VCaP (cell line): ENCODE results near the gene VOPP1.

ENCODE experiments used
- H3K27ac ChIP-seq: fragments of 450-650 bp; 2 replicates; pipeline ENCODE4 v1.5.1; 2017
- TF ChIP-seq, protein P1 (sequence below): fragments of 450-650 bp; conservative IDR thresholded peaks from 2 replicates; pipeline ENCODE4 v1.5.1; 2017; ENCODE audit warnings: mild to moderate bottlenecking, moderate library complexity

VOPP1 gene

DNA sequence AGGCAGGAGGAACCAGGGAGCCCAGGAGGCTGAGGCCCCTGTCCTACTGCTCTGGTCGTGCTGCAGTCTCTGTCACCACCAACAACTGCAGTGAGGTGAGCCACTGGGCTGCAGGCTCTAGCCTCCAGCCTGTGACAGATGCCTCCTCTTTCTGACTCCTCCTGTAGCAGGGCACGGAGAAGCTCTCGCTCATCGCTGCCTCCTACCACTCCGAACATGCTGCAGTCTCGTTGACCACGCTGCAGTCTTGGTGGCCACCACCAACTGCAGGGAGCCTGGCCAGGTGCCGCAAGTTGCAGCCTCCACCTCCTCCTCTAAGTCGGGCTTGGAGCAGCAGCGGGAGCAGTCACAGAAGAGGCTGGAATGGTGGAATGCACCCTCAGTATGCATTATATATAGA lies 22.1 kb upstream of the VOPP1 start:
- TF ChIP-seq, protein P1, sequence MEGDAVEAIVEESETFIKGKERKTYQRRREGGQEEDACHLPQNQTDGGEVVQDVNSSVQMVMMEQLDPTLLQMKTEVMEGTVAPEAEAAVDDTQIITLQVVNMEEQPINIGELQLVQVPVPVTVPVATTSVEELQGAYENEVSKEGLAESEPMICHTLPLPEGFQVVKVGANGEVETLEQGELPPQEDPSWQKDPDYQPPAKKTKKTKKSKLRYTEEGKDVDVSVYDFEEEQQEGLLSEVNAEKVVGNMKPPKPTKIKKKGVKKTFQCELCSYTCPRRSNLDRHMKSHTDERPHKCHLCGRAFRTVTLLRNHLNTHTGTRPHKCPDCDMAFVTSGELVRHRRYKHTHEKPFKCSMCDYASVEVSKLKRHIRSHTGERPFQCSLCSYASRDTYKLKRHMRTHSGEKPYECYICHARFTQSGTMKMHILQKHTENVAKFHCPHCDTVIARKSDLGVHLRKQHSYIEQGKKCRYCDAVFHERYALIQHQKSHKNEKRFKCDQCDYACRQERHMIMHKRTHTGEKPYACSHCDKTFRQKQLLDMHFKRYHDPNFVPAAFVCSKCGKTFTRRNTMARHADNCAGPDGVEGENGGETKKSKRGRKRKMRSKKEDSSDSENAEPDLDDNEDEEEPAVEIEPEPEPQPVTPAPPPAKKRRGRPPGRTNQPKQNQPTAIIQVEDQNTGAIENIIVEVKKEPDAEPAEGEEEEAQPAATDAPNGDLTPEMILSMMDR = no peak
- no peak overlapping the region for H3K27ac ChIP-seq

DNA sequence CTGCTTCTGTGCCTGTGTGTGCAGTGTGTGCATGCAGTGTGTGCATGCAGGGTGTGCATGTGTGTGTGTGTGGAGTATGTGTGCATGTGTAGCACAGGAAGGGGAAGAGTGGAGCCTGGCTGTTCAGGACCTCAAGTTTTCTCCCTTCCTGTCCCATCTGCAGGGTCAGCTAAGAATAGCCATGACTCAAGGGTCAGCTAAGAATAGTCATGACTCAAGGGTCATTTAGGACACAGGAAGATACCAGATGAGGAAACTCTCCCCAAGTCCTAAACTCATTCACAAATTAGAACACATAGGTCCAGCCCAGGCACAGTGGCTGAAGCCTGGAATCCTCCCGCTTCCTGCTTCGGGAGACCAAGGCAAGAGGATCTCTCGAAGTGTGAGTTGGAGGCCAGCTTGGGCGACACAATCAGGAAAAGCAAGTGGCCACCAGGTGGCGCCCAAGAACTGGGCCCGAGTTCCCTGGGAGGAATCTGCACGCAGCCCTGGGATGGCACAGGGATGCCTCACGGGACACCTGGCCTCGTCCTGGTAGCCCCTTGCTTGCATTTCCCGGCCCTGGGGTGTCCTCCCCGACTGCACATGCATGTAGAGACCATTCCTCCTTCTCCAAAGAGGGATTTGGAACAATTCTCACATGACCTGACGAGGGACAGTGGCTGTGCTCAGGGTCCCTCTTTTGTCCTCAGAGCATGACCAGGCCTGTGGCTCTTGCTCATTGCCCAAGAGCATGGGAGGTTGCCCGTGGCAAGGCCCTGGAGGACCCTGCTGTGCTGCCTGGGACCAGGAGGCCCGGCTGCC lies 21.4 kb upstream of the VOPP1 start:
- no peak overlapping the region for H3K27ac ChIP-seq
- TF ChIP-seq, protein P1 = peak; percentile 89

DNA sequence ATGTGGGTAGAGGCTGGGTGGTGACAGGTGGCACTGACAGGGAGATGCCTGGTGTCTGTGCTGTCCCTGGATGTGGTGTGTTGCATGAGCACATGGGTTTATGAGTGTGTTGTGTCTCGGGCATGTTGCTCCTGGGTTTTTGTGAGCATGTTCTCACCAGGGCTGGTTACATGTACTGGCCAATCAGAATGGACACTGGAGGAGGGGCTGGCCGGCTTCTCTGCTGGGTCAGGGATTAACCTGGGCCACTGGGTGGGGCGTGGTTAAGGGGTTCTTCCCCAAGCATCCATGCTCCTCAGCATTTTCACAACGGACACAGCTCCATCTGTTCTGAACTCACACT lies 20.8 kb upstream of the VOPP1 start:
- no peak overlapping the region for H3K27ac ChIP-seq
- TF ChIP-seq, protein P1 = no peak

DNA sequence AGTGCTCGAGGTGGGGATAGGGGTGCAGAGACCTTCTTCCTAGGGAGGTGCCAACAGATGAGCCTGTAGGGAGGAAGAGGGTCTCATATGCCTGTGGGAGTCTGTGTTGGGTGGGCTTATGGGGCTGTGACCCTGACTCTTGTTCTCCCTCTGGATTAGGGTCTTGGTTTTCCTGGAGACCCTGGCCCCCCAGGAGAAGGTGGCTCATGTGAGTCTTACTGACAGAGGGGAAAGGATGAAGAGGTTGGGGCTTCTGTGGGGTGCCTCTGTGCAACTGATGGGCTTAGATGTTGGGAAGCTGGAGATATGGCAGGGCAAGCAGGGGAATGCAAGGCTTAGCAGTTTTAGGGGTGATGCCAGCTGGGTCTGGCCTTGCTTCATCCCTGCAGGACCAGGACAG lies 20.2 kb upstream of the VOPP1 start:
- H3K27ac ChIP-seq = no peak overlapping the region
- TF ChIP-seq, protein P1 = no peak

DNA sequence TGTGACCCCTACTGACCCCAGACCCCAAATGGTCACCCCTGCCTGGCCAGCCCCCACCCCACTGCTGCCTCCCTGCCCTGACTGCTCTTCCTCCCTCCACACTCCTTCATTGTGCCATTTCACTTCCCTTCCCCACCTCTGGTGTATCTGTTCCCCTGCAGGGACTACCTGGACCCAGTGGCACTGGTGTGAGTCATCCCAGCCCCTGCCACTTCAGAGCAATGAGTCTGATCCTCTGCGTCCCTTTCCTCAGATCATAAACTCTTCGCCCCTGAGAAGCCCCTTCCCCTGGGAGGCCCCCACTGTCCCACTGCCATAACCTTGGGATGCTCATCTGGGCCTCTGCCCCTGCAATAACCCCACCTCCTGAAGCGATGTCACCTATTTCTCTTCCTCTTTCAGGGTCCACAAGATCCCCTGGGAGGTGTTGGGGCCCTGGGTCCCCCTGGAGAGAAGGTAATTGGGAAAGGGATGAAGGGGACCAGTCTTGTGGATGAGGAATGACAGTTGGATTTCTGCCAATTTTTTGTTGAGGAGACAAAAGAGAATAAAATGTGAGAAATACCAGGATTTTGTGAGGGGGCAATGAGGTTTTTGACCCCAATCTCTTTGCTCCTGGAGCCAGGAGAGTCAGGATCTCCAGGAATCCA lies 19.1 kb upstream of the VOPP1 start:
- no peak overlapping the region for H3K27ac ChIP-seq
- TF ChIP-seq, protein P1 = no peak

DNA sequence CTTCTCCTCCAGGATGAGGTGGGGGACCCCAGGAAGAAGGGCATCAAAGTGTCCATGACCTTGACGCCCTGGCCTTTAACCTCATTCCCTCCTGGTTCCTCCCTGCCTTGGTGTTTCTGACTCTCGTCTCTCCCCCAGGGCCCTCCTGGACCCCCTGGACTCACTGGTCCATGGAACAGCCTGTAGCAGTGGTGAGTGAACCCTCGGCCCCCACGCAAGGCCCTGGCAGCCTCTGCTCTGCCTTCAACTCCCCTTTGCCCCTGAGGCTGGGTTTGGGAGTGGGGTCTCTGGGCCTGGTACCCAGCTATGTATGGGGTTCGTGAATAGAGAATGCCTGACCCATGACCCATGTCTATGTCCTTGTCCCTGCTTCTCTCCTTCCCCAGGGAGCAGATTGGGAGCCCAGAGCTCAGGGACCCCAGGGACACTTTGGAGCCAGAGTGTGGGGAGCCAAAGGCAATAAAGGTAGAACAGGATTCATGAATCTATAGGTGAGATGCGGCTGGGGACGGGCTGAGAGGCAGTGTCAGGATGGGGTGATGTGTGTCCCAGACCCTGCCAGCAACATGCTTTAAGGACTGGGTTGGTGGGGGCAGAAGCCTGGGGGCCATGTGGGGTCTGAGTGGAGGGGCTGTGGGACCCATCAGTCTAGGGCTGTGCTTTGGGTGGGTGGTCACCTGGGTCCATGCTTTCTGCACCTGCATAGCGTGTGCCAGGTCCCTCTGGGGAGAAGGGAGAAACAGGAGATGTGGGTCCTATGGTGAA lies 18.4 kb upstream of the VOPP1 start:
- TF ChIP-seq, protein P1 = no peak

DNA sequence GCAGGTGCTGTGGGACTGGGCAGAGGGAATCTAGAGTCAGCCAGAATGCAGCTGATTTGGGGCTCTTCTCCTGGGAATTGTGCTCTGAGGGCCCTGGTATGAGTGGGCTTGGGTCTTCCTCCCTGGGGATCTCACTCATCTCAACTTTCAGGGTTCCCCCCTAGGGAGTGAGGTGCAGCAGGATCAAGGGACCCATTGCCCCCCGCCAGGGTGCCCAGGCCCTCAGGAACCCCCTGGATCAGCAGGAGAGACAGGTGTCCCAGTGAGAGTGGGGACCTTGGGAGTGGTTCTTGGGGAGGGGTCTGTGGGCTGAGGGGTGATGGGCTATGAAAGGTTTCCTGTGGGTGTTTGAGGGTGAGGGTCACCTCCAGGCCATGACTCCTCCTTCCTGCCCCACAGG lies 17.6 kb upstream of the VOPP1 start:
- H3K27ac ChIP-seq = no peak overlapping the region
- TF ChIP-seq, protein P1 = no peak

More for the DNA sequence above, 18.4 kb upstream of the VOPP1 start:
- no peak overlapping the region for H3K27ac ChIP-seq
